GM12864 (cell line): ENCODE data around the gene NUCKS1.

ENCODE experiments used
- DNase-seq: peaks from one replicate; pipeline ENCODE4 v3.0.0-alpha.2; 2011; ENCODE audit warnings: low read depth
- H3K4me3 ChIP-seq: 2 replicates; pipeline ENCODE4 v1.5.1; 2011; ENCODE audit warnings: mild to moderate bottlenecking, low read depth, low read length, control low read depth
- CTCF ChIP-seq: IDR thresholded peaks from 2 replicates; pipeline ENCODE4 v1.5.1; 2011; ENCODE audit warnings: low read depth, mild to moderate bottlenecking, moderate library complexity, low read length, control low read depth, inconsistent platforms; ENCODE audit errors: missing control alignments

Gene NUCKS1

GRCh38 chr1:205719015-205719414, 31.0 kb downstream of the NUCKS1 start:
- no peak for TF ChIP-seq CTCF
- DNase-seq: no peak

GRCh38 chr1:205716371-205717132, 33.4 kb downstream of the NUCKS1 start:
- no peak overlapping the region for H3K4me3 ChIP-seq
- no peak for TF ChIP-seq CTCF
- no peak for DNase-seq

More at GRCh38 chr1:205719015-205719414, 31.0 kb downstream of the NUCKS1 start:
- H3K4me3 ChIP-seq: no peak overlapping the region

- no peak for DNase-seq
- TF ChIP-seq CTCF: no peak
- H3K4me3 ChIP-seq: no peak overlapping the region
Measured at GRCh38 chr1:205715628-205716027, 34.4 kb downstream of the NUCKS1 start.

GRCh38 chr1:205714906-205715246, 35.1 kb downstream of the NUCKS1 start:
- DNase-seq: no peak
- H3K4me3 ChIP-seq: no peak overlapping the region
- TF ChIP-seq CTCF: no peak

- no peak overlapping the region for H3K4me3 ChIP-seq
- TF ChIP-seq CTCF: no peak
- no peak for DNase-seq
Measured at GRCh38 chr1:205714190-205714905, 35.6 kb downstream of the NUCKS1 start.

GRCh38 chr1:205711105-205712048, 38.6 kb downstream of the NUCKS1 start:
- DNase-seq: peak; percentile 47
- peak; percentile 83 for TF ChIP-seq CTCF

More at GRCh38 chr1:205711105-205712048, 38.6 kb downstream of the NUCKS1 start:
- H3K4me3 ChIP-seq: no peak overlapping the region
